GM19467 (cell line): ENCODE measurements around the gene KCNJ4.
"Not testable (repeated sequence)": the region's sequence is repeated elsewhere in the genome, so short reads cannot be mapped to it uniquely, and the experiment has no call there.

Experiments used
- ATAC-seq: cut with Tn5 transposase; IDR thresholded peaks from one replicate; pipeline ENCODE4 v1.9.1; 2021; ENCODE audit warnings: mild to moderate bottlenecking, moderate library complexity; ENCODE audit not compliant: unreplicated experiment

Gene KCNJ4

DNA sequence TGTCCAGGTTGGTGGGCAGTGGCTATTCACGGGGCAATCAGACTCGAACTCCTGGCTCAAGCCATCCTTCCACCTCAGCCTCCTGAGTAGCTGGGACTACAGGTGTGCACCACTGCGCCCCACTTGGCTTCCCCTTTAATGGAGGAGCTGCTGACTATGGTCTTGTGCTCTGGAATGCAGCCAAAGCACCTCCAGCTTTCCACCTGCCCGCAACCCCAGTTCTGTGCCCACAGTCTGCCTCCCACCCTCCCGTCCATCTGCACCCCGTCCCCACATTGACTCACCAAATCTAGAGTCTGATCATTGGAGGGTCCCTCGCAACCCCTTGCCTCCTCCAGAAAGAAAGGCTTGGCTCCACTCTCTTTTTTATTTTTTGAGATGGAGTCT lies 41.0 kb downstream of the KCNJ4 start:
- no peak for ATAC-seq

DNA sequence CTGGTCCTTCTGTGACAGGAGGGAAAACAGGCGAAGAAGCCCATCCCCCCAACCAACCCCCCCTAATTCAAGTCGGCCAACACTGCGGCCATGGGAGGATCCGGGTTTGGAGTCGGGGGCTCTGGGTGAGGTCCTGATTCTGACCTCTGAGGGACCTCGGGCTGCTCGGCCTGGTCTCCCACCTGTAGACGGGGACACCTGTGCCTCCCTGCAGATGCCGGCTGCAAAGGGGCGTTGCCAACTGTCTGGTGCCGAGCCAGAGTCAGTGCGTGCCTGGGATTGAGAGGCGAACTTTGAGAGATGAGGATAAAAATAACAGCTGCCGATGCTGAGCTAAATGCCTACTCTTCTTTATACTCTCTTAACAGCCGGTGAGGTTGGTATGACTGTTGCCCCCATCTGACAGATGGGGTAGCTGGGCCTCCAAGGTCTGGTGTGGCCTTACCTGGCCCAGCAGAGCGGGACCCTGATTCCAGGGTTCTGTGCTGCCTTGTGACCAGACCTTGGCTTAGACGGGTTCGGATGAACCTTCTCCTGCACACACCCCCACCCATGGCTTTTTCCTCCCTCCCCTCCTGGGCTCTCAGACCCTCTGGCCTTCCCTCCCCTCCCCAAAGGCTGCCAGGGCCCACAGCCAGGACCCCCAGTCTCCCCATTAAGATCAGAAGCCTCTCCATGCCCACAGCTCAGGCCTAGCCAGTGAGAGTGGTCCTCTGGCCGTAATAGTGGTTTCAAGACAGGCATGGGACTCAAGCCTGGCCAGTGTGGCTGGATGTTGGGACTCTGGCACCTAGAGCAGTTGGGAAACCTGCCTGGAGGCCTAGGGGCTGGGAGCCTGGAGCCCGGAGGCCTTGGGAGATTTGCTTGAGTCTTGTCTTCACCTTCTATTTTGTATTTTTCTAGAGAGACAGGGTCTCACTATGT lies 41.7 kb downstream of the KCNJ4 start:
- ATAC-seq, result no peak

DNA sequence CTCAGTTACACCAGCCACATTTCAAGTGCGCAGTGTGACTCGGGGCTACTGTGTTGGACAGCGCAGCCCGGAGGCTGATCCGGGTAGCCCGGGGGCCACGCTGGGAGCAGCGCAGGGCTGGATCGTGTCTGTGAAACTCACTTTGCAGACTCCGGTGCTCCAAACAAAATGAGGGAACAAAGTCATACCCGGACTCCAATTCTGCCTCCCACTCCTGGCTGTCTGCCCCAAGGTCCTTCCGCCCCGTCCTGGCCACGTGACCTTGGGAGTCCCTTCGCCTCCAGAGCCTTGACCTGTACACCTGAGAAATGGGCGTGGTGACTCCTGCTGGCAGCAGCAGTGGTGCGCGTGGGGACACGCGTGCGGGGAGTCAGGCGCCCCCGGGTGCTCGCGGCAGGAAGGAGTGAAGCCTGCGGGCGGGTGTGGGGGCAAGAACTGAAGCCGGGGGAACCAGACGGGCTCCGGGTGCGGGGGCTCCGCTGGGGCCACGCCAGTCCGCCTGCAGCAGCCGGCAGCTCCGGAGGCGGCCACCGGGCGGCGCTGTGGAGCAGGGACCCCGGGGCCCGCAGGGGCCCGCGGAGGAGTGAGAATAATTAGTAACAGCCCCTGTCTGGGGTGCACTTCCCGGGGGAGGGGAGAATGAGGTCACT lies 42.4 kb downstream of the KCNJ4 start:
- ATAC-seq, result no peak

DNA sequence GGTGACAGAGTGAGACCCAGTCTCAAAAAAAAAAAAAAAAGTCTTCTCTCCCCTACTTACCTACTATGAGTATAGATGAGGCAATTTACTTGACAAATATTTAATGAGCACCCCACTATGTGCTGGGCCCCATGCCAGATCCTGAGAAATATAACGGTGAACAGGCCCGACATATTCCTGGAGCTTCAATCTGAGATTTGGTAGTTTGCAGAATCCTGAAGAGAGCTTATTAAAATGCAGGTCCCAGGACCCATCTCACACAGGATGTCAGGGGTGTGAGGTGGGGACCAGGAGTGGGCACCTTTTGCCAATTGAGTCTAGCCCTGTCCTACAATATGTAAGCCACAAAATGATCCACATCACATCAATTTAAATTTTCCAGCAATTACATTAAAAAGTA lies 44.0 kb downstream of the KCNJ4 start:
- no peak for ATAC-seq

DNA sequence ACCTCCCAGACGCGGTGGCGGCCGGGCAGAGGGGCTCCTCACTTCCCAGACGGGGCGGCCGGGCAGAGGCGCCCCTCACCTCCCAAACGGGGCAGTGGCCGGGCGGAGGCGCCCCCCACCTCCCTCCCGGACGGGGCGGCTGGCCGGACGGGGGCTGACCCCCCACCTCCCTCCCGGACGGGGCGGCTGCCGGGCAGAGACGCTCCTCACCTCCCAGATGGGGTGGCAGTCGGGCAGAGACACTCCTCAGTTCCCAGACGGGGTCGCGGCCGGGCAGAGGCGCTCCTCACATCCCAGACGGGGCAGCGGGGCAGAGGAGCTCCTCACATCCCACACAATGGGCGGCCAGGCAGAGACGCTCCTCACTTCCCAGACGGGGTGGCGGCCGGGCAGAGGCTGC lies 45.1 kb downstream of the KCNJ4 start:
- ATAC-seq, result not testable (repeated sequence)

DNA sequence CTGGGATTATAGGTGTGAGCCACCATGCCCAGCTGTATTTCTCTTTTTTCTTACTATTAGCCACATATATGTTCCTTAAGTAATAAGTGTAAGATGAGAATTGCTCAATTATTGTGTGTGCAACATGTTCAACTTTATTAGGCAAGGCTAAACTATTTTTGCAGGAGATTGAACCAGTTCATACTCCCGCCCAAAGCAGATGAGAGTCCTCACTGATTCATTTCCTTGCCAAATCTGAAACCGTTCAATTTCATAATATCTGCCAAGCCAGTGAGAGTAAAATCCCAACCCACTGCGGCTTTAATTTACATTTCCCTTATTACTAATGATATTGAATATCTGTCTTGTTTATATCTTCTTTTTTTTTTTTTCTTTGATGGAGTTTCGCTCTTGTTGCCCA lies 48.4 kb downstream of the KCNJ4 start:
- ATAC-seq, result no peak

DNA sequence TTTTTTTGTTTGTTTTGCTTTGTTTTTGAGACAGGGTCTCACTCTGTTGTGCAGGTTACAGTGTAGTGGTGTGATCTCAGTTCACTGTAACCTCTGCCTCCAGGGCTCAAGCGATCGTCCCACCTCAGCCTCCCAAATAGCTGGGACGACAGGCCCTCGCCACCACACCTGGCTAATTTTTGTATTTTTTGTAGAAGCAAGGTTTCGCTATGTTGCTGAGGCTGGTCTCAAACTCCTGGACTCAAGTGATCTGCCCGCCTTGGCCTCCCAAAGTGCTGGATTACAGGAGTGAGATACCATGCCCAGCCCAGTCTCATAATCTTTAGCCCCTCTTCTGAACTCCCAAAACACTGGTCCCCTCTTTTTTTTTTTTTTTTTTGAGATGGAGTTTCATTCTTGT lies 50.6 kb downstream of the KCNJ4 start:
- no peak for ATAC-seq

DNA sequence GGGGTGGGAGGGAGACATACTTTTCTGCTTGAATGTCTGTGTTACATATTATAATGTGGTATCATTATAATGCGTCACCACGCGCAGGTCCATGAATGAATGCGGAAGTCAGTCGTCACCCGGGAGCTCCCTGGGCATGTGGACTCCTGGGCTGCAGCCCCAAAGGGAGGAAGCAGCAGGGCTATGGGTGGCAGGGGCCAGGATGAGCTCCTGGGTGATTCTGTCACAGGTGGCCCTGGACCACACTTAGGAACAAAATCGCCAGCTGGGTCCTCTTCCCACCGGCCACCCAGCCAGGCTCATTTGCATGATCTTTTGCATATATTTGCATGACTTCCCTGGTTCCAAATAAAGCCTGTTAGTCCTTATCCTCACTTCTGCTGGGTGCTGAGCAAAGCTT lies 51.2 kb downstream of the KCNJ4 start:
- ATAC-seq, result no peak

DNA sequence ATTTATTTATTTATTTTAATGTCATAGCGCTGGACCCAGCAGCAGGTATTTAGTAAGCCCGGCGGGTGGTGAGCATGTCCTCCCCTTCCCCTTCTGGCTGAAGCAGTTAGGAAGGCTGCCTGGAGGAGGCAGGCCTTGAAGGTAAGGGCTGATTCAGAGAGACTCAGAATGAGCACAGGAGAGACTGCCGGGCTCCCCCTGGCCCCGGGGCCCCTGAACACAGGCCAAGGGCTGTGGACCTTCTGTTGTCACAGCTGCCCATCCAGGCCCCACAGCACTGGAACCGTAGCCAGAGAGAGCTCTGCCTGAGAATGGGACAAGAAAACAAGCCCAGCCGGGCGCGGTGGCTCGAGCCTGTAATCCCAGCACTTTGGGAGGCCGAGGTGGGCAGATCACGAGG lies 52.8 kb downstream of the KCNJ4 start:
- no peak for ATAC-seq

DNA sequence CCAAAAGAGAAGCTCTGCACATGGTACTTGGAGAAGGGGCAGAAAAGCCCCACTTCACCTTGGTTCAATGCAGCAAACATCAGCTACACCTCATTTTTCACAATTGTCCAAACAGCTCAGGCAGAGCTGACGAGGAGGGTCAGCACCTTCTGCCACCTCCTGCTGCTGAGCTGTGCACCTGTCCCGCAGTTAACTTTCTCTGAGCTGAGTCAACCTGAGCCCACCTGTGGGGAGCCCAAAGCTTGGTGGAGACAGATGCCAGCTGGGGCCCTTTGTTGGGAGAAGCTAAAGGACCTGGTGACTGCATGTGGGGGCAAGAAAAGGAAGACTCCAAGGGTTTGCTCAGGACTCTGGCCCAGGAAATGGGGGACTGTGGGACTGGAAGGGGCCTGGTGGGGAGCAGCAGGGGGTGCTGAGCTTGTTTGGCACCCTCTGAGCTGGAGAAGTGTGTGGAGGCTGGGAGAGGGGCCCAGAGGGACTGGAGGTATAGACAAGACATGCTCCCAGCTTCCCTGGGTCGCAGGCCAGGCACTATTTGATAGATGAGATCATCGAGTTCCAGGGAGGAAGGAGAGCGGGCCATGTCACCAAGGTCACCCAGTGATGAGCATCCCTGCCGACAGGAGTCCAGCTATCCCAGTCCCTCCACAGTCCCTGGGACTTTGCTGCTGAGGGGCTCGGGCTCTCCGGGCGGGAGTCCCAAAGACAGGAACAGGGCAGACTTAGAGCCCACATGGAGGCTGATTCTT lies 53.5 kb downstream of the KCNJ4 start:
- no peak for ATAC-seq

DNA sequence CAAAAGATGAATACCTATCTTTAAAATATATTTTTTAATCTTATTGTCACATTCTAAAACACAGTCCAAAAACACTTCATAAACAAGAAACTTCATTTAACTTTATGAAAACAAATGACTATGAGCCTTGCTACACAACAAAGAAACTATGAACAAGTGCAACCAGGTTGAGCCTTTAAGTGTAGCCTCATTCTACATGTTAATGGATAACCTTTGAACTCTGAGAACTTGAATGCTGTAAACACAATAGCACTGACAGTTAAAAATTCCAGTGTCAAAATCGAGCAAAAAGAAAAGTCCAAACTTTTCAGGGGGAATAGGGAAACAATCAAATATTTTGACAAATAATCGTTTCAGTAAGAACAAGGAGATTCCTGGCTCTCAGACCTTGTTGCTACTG lies 54.7 kb downstream of the KCNJ4 start:
- ATAC-seq, result not testable (repeated sequence)

DNA sequence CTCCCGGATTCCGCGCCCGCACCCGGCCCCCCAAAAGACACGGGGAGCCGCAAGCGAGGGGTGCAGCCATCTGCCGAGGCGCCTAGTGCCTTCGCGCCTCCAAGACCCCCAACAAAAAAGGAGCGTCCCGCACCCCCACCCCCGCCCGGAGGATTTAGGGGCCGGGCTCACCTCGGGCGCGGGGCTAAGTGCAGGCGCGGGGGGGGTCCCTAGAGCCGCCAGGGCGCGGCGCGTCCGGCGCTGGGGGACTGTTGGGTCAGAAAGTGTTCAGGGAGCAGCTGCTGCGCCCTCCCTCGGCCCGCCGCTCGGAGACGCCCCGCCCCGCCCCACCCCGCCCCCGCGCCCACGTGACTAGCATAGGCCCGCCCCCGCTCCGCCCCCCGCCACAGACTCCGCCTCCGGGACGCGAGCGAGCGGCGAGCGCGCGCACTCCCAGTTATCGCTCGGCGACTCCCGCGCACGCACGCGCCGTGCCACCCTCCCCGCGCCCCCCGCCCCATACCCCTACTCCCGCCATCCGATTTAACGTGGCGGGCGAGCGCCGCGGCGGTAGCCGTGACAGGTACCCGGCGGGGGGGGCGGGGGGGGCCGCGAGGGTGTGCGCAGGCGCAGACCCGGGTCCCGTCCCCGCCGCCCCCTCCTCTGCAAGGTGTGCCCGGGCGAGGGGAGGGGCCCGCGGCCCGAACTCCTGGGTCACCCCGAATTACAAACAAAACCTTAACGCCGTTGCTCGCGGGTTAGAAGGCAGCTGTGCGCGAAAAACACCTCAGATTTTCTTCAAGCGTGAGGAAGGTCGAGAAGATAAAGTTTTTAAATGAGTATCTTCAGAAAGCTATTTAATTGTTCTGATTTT lies 56.2 kb downstream of the KCNJ4 start:
- ATAC-seq, result no peak

DNA sequence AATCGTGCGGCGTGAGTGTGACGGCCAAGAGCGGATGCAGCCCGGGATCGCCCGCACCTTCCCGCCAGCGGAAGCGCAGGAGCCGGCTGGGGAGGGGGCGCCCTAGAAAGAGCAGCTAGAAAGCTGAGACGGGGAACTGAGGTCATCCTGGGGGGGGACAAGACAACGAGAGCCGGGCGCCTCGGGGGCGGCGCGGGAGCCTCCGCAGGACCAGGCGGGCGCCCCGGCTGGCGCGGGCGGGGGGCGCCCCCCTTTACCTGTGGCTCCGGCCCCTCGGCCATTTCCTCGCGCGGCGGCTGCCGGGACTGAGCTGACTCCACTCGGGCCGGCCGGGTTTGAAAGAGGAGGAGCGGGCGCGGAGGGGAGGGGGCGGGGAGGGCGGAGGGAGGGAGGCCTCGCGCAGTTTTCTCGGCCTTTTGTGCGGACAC lies 56.8 kb downstream of the KCNJ4 start:
- not testable (repeated sequence) for ATAC-seq

DNA sequence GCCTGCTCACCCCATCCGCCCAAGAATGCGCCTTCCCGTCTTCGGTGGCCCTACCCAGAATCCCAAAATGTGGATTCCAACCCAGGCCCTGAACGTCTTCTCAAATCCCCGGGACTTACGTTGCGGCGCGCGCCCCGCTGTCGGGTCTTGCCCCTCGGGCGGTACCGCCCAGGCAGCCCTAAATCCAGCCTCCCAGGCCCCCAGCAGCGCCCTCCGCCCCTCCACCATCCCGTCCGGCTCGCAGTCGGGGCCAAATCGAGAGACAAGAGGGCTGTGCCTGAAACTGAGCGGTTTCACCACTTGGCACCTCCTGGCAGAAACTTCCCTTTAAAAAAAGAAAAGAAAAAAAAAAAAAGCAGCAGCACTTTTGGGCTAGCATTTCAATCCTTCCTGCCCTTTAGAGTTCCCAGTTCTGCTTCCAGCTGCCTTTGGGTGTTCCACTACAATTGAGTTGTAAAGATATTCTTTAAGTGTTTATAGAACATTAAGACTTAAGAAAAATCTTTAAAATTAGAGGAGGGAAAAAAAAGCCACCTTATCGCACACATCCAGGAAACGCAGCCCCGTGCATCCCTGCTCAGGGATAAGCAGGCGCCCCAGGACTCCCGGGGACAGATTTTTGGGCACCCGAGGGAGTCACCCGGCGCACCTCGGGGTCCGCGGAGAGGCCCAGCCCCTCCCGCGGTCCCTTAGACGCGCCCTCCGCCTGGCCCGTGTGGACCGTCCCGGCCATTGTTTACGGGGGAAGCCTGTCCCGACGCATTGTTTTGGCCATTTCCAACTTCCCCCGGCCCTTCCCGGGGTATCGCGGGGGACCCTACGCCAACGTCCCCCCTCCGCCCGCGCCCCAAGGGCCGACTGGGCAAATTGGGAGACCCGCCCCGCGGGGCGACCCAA lies 57.6 kb downstream of the KCNJ4 start:
- no peak for ATAC-seq

DNA sequence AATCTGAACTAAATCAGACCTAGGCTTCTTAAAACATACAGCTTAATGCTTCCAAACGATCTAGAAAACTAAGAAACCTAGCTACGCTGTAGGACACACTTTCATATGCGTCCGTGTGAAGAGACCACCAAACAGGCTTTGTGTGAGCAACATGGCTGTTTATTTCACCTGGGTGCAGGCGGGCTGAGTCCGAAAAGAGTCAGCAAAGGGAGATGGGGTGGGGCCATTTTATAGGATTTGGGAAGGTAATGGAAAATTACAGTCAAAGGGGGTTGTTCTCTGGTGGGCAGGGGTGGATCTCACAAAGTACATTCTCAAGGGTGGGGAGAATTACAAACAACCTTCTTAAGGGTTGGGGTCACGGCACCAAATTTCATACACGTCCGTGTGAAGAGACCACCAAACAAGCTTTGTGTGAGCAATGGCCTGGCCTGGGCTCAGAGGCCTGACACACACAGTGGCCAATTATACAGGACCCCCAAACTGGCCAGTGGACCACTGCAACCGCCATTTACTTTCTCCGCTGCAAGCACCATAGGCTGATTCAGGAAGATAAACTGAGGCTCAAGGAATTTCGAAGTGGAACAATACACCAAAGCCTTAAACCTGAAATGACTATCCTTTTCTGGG lies 58.4 kb downstream of the KCNJ4 start:
- not testable (repeated sequence) for ATAC-seq

DNA sequence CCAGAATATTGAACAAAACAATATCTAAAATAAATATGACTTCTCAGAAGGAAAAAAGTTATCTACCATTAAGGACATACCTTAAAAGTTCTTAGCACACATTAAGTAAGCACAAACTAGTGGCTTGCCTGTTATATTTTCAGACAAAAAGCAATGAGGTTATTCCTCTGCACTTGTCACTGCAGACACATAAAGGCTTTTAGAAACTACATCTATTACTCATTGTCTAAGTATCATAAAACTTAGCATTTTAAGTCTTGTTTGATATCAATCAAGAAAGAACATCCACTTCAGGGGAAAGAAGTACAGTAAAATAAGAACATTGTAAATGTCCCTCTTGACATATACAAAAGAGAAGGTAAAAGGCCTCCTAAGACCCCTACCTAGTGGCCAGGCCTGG lies 59.1 kb downstream of the KCNJ4 start:
- ATAC-seq, result not testable (repeated sequence)

DNA sequence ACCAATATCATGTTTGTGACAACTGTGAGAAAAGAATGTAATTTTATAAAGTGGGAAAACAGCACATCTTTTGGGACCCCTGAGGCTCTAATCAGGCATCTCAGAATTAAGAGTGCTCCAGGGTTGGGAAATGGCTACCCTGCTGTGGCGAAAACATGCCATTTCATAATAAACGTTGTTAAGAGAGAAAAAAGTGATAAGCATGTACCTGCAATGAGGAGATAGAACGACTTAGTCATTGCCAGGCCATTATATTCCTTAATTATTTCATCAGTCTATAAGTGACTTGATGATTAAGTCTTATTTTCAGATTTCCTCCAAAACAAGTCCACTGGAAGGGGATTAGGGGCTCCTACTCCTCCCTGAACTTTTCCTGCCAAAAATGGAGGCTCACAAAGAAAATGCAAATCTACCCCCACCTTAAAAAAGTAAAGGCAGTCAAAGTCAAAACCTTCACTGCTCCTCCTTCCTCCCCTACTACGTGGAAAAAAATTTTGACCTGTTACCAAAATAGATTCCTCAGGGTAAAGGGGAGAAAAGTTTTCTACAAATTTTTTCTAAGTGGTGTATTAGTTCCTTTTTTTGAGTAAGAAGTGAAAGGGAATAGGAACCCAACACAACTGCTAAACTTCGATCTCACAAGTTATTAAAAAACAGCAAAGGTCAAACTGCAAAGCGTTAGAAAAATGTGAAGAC lies 59.9 kb downstream of the KCNJ4 start:
- ATAC-seq, result not testable (repeated sequence)

DNA sequence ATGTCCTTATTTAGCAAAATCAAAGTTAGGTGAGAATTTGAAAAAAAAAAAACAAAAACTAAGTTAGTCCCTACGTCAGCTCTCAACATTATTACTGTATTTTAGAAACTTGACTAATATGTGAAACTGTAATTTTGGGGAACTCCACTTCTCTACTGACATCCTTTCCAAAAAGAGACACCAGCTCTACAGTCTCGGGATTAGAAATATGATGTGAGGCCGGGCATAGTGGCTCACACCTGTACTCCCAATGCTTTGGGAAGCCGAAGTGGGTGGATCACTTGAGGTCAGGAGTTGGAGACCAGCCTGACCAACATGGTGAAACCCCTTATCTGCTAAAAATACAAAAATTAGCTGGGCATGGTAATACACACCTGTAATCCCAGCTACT lies 65.6 kb downstream of the KCNJ4 start:
- ATAC-seq, result not testable (repeated sequence)
